Measurements from ENCODE around the gene TAF6L.

DNA sequence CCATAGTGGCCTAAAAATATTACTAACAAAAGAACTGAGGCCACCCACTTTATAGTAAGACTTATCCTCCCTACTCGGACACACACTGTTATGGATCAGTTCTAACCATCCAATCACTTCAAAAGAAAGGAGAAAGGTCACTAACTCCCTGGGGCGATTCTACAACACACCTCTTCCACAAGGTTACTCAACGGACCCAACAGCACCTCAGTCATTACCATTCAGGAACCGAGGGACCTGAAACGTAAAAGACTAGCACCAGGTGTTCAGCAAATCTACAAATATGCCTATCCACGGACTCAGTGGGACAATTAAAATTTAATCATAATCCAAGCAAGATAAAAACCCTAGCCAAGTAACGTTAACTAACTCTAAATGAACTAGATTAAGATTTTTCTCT lies 45.5 kb upstream of the TAF6L start:
- TF ChIP-seq GATA3 (IDR thresholded peaks at IDR 0.05; ENCODE audit: low read depth, low read length) (no peak), GATA2 (IDR thresholded peaks at IDR 0.05; ENCODE audit: low read depth, low read length) (no peak)

Measured in SH-SY5Y (cell line).